Stimulated activated CD4-positive, alpha-beta T cell treated with anti-CD3 and anti-CD28 coated beads, Interleukin-15, amount 100 ng/mL, for 24 hours (primary cell): Measurements from ENCODE around the gene APOL1.
A peak's percentile ranks its signal among the peaks of the same experiment; 100 is the strongest.

Experiments
- DNase-seq: peaks from one replicate; pipeline ENCODE4 v3.0.0-alpha.2; 2020

APOL1 gene

GRCh38 chr22:36294801-36295200, 41.9 kb downstream of the APOL1 start:
- no peak for DNase-seq

- no peak for DNase-seq
These were observed 42.3 kb downstream of the APOL1 start for GRCh38 chr22:36295247-36295646.

GRCh38 chr22:36296690-36297089, 43.8 kb downstream of the APOL1 start:
- no peak for DNase-seq

DNA sequence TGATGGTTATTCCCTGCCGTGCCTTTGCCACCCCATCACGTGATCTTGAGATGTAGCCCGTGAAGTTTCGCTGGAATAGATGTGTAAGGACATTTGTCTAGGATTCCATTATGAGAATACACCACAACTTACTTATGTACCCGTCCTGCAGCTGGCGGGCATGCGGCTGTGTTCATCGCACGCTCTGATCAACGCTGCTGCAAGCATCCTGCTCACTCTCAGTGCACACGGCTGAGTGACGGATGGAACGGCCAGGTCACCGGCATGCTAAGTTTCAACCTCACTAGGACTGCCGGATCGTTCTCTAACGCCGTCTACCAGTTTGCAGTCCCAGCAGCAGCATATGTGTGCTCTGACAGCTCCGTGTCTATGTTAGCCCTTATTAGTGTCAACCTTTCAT, 44.6 kb downstream of the APOL1 start:
- no peak for DNase-seq

DNA sequence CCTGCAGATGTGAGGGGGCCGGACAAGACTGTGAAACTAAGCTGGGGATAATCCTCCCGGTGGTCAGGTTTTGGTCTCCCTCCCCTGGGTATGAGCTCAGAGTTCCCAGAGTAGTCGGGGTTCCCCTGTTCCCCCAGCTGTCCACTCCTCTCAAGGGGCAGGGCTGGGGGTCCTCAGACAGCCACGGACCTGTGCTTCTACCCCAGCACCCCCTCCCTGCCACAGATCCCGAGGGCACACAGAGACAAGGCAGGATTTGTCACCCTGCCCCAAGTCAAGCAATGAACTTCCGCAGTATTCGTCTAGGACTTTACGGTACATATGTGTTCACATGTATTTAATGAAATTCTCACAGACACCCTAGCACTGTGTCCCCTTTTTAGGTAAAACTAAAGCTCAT, 45.2 kb downstream of the APOL1 start:
- DNase-seq = no peak

DNA sequence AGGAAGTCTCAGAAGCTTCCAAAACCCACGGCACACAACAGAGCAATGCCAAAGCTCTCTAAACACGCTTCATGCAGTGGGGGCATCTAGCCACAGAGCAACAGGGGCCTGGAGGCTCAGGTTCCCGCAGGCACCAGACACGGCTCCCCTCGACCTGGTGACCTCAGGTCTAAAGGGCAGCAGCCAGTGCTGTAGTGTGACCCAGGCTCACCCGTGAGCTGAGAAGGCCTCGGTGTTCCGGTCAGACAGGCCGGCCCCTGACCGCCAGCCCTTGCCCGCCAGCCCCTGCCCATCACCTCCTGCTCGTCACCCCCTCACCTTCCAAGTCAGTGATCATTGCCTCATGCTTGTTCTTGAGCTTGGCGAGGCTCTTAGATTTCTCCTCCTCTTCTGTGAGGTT, 45.7 kb downstream of the APOL1 start:
- DNase-seq = no peak

GRCh38 chr22:36299295-36299694, 46.4 kb downstream of the APOL1 start:
- DNase-seq = no peak

- no peak for DNase-seq
These were observed 47.0 kb downstream of the APOL1 start for GRCh38 chr22:36299911-36300310.

- DNase-seq = no peak
These were observed 47.7 kb downstream of the APOL1 start for GRCh38 chr22:36300396-36301212.

DNA sequence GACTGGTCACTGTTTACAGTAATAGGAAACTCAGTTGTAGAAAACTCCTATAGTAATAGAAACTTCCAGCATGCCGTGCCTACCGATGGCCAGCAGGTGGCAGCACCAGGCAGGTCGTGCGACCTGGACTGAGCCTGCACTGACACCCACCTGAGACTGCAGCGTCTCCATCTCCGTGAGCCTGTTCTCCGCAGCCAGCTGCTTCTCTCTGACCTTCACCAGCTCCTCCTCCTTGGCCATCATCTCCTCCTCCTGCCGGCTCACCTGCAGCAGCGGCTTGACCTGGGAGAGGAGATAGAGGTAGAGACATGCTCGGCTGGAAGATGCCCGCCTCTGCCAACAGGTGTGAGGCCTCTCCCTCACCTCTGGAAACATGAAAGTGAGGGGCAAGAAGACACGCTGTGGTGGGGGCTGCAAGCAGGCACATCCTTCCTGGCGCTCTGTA, 48.5 kb downstream of the APOL1 start:
- DNase-seq = peak; percentile 86

DNA sequence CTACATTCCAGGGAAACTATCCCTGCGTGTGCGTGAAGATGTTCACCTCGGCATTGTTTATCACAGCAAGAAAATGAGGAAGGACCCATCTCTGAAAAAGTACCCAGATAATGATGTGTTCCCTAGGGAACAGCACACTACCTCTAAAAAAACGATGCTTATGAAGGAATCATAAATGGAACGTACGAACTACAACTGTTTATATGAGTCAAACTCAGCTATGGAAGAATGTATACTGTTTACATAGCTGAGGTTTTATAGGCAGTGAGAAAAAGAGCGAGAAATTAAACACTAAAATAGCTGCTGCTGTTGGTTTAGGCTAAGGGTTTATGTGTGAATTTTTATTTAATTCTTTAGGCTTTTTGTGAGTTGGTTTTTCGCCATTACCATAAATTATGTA, 48.9 kb downstream of the APOL1 start:
- DNase-seq = no peak

DNA sequence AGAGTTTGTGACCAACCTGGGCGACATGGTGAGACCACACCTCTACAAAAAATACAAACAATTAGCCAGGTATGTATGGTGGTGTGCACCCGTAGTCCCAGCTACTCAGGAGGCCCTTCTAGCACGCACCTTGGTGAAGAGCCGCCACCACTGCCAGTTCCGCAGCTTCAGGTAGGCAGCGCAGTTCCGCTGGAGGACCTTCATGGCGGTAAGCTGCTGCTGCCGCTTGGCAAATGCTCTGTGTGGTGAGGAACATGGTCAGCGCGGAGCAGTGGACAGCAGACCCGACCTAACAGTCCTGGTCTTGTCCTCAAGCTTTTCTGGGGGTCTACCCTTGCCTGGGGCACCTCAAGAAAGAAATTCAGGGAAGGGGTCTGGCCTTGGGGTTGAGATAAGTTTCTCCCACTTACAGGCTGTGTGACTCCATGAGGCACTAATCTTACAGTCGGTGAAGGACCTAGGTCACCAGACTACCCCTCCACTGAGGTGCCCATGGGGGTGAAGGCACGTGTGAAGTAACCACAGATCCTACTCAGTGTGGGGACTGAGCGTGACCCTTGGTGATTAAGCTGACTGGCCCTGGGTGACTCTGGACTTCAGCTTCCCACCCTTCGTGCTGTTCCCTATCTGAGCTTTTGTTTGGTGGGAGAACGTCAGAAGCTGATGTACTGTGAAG, 49.6 kb downstream of the APOL1 start:
- DNase-seq = no peak

DNA sequence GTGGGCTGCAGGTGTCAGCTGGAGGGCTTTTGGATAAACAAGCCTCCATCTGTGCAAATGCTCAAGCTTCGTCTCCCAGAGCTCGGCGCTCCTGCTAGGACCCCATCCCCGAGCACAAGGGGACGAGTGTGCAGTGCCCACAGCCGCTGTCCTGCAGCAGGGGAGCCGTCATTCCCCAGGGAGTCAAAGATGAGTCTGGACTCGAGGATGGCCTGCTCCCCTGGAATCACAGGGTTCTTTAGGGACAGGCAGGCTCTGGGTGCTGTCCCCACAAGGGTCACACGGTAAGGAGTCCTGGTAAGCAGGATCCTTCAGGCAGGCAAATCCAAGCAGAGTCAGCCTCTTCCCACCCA, 50.2 kb downstream of the APOL1 start:
- DNase-seq = no peak

- no peak for DNase-seq
These were observed 50.9 kb downstream of the APOL1 start for GRCh38 chr22:36303874-36304273.

- no peak for DNase-seq
These were observed 51.5 kb downstream of the APOL1 start for GRCh38 chr22:36304429-36304828.

- no peak for DNase-seq
These were observed 52.9 kb downstream of the APOL1 start for GRCh38 chr22:36305813-36306212.

DNA sequence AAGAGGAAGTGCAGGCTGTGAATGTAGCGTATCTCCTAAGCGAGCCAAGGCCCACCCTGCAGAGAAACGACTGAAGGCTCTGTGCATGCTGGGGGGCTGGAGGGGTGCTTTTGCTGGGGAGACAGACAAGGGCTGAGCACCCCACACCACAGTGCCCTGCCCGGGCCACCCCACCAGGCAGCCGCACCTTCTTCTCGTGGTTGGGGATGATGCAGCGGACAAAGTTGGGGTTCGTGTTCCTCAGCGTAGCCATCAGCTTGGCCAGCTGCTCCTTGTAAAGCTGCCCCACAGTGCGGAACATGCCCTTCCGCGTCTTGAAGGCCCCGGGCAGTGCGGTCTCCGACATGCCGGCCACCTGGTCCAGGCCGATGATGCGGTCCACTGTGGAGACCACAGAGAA, 53.3 kb downstream of the APOL1 start:
- no peak for DNase-seq

DNA sequence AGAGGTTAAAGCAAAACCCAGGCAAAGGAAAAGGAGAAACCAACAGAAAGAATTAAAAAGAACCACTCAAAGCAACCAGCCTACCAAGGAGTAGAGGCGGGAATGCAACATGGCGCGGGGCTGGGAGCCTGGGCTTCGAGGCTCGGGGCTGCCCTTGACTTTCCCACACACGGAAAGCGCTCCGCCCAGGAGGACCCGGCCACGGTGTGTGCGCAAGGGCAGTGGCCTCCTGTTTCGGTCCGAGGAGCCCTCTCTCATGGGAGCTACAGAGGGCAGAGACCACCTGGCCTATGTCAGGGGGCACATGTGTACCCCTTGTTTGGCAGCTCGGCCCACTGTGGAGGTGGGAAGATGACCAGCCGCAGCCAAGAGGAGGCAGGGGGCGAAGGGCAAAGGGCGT, 55.9 kb downstream of the APOL1 start:
- no peak for DNase-seq

GRCh38 chr22:36311386-36312085, 58.6 kb downstream of the APOL1 start:
- no peak for DNase-seq

DNA sequence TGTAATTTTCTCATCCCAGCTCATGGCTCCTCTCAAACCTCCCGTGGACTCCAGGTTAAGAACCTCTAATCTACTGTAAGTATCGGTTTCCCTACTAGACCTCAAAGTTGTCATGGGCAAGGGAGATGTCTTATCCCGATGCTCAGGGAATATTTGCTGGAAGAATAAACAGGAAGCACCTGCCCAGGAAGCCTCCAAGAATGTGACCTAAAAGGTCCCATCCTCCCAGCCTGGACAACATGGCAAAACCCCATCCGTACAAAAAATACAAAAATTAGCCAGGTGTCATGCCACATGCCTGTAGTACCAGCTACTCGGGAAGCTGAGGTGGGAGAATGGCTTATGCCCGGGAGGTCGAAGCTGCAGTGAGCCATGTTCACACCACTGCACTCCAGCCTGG, 62.4 kb downstream of the APOL1 start:
- DNase-seq = no peak

- DNase-seq = no peak
These were observed 63.5 kb downstream of the APOL1 start for GRCh38 chr22:36316419-36316818.
